ENCODE results near the gene CTNNA1.
"Not testable (repeated sequence)": the region's sequence is repeated elsewhere in the genome, so short reads cannot be mapped to it uniquely, and the experiment has no call there.

Gene CTNNA1

GRCh38 chr5:138737494-138738265 is 15.5 kb upstream of the CTNNA1 start:
- ATAC-seq (no peak), DNase-seq (no peak)
- Mint-ChIP-seq H3K4me3 (no peak overlapping the region), H3K27me3 (peaks cover 30% of the 10 kb centered on the region), H3K27ac (no peak overlapping the region), H3K4me1 (peaks cover 40% of the 10 kb centered on the region), H3K9me3 (no peaks in the 10 kb centered on the region)

- Mint-ChIP-seq H3K27ac (no peak overlapping the region), H3K27me3 (peaks cover 23% of the 10 kb centered on the region), H3K4me1 (peaks cover 44% of the 10 kb centered on the region), H3K9me3 (no peaks in the 10 kb centered on the region), H3K4me3 (no peak overlapping the region)
- DNase-seq = no peak
- ATAC-seq = peak; percentile 43
Measured at GRCh38 chr5:138738399-138738798, 14.8 kb upstream of the CTNNA1 start.

- Mint-ChIP-seq H3K27me3 (peaks cover 19% of the 10 kb centered on the region), H3K4me3 (no peak overlapping the region), H3K4me1 (peaks cover 44% of the 10 kb centered on the region), H3K27ac (no peak overlapping the region), H3K9me3 (no peaks in the 10 kb centered on the region)
- no peak for ATAC-seq
- DNase-seq = no peak
Measured at GRCh38 chr5:138739938-138740337, 13.3 kb upstream of the CTNNA1 start.

GRCh38 chr5:138743484-138743883 is 9.7 kb upstream of the CTNNA1 start:
- no peak overlapping the region for H3K4me3 Mint-ChIP-seq
- ATAC-seq (no peak), DNase-seq (no peak)
- H3K27me3 Mint-ChIP-seq = peaks cover 33% of the 10 kb centered on the region
- H3K4me1 Mint-ChIP-seq = peaks cover 37% of the 10 kb centered on the region
- H3K9me3 Mint-ChIP-seq = no peaks in the 10 kb centered on the region
- H3K27ac Mint-ChIP-seq = no peak overlapping the region

- no peak overlapping the region for H3K4me3 Mint-ChIP-seq
- H3K27ac Mint-ChIP-seq = no peak overlapping the region
Measured at GRCh38 chr5:138745268-138745667, 8.0 kb upstream of the CTNNA1 start.

GRCh38 chr5:138748630-138749081 is 4.6 kb upstream of the CTNNA1 start:
- no peak overlapping the region for H3K27ac Mint-ChIP-seq
- H3K4me1 Mint-ChIP-seq = peaks cover 20% of the 10 kb centered on the region
- no peaks in the 10 kb centered on the region for H3K9me3 Mint-ChIP-seq
- no peak for DNase-seq
- H3K27me3 Mint-ChIP-seq = peaks cover 68% of the 10 kb centered on the region
- no peak for ATAC-seq
- H3K4me3 Mint-ChIP-seq = no peak overlapping the region

More at GRCh38 chr5:138745268-138745667, 8.0 kb upstream of the CTNNA1 start:
- Mint-ChIP-seq H3K4me1 (peaks cover 35% of the 10 kb centered on the region), H3K27me3 (peaks cover 51% of the 10 kb centered on the region), H3K9me3 (no peaks in the 10 kb centered on the region)
- ATAC-seq (no peak), DNase-seq (no peak)

- peaks cover 40% of the 10 kb centered on the region for H3K4me1 Mint-ChIP-seq
- ATAC-seq, H3K4me3 Mint-ChIP-seq, H3K27ac Mint-ChIP-seq, H3K9me3 Mint-ChIP-seq, DNase-seq: not testable (repeated sequence)
- peaks cover 66% of the 10 kb centered on the region for H3K27me3 Mint-ChIP-seq
Measured at GRCh38 chr5:138751344-138751743, 1.9 kb upstream of the CTNNA1 start.

GRCh38 chr5:138752341-138752950 is 779 bp upstream of the CTNNA1 start:
- Mint-ChIP-seq H3K4me1 (peaks cover 51% of the 10 kb centered on the region), H3K4me3 (peak overlapping the region; percentile 60 to 73), H3K9me3 (no peaks in the 10 kb centered on the region), H3K27me3 (peaks cover 72% of the 10 kb centered on the region), H3K27ac (no peak overlapping the region)
- ATAC-seq = peak; percentile 2
- no peak for DNase-seq

GRCh38 chr5:138753794-138754698 is 821 bp downstream of the CTNNA1 start:
- peak; percentile 48 to 50 for DNase-seq
- no peaks in the 10 kb centered on the region for H3K9me3 Mint-ChIP-seq
- peak overlapping the region; percentile 77 to 83 for H3K4me3 Mint-ChIP-seq
- H3K27me3 Mint-ChIP-seq = peaks cover 77% of the 10 kb centered on the region
- ATAC-seq = no peak
- peak overlapping the region; percentile 24 to 90 for H3K27ac Mint-ChIP-seq
- peaks cover 44% of the 10 kb centered on the region for H3K4me1 Mint-ChIP-seq

GRCh38 chr5:138754699-138755057 is 1.5 kb downstream of the CTNNA1 start:
- Mint-ChIP-seq H3K9me3 (no peaks in the 10 kb centered on the region), H3K4me3 (peak overlapping the region; percentile 77 to 83), H3K27ac (peak overlapping the region in 1 of 2 donors; percentile 24), H3K27me3 (peaks cover 71% of the 10 kb centered on the region), H3K4me1 (peaks cover 42% of the 10 kb centered on the region)
- no peak for DNase-seq
- ATAC-seq = no peak

- Mint-ChIP-seq H3K27ac (peak overlapping the region in 1 of 2 donors; percentile 67), H3K27me3 (peaks cover 66% of the 10 kb centered on the region), H3K4me1 (peaks cover 42% of the 10 kb centered on the region), H3K9me3 (no peaks in the 10 kb centered on the region), H3K4me3 (peak overlapping the region in 1 of 2 donors; percentile 83)
- DNase-seq = no peak
- ATAC-seq = peak; percentile 74
Measured at GRCh38 chr5:138755084-138755748, 2.0 kb downstream of the CTNNA1 start.

- Mint-ChIP-seq H3K4me1 (peaks cover 58% of the 10 kb centered on the region), H3K9me3 (no peaks in the 10 kb centered on the region), H3K4me3 (no peak overlapping the region), H3K27me3 (peaks cover 57% of the 10 kb centered on the region), H3K27ac (no peak overlapping the region)
- DNase-seq (no peak), ATAC-seq (no peak)
Measured at GRCh38 chr5:138757061-138757776, 4.0 kb downstream of the CTNNA1 start.

- H3K27me3 Mint-ChIP-seq = peaks cover 58% of the 10 kb centered on the region
- H3K9me3 Mint-ChIP-seq = no peaks in the 10 kb centered on the region
- no peak overlapping the region for H3K27ac Mint-ChIP-seq
- ATAC-seq (no peak), DNase-seq (no peak)
- H3K4me1 Mint-ChIP-seq = peaks cover 32% of the 10 kb centered on the region
- no peak overlapping the region for H3K4me3 Mint-ChIP-seq
Measured at GRCh38 chr5:138760448-138761110, 7.4 kb downstream of the CTNNA1 start.

GRCh38 chr5:138761115-138761514 is 7.9 kb downstream of the CTNNA1 start:
- peak overlapping the region in 1 of 2 donors; percentile 65 for H3K27ac Mint-ChIP-seq
- peaks cover 62% of the 10 kb centered on the region for H3K27me3 Mint-ChIP-seq
- peaks cover 32% of the 10 kb centered on the region for H3K4me1 Mint-ChIP-seq
- DNase-seq, H3K9me3 Mint-ChIP-seq, ATAC-seq: not testable (repeated sequence)
- peak overlapping the region in 1 of 2 donors; percentile 7 for H3K4me3 Mint-ChIP-seq

Measured in stimulated activated naive CD8-positive, alpha-beta T cell treated with anti-CD3 and anti-CD28 coated beads, Interleukin-15, amount 100 ng/mL, for 72 hours (primary cell).